ENCODE measurements around the gene DMD. TPM values are rescaled to one million over a fixed set of nuclear protein-coding genes. Genes with fewer than 3 reads are reported as not detected.

The DMD gene
- polyA plus RNA-seq, 1 donor from 2014 or later, result 21.6 TPM

DNA sequence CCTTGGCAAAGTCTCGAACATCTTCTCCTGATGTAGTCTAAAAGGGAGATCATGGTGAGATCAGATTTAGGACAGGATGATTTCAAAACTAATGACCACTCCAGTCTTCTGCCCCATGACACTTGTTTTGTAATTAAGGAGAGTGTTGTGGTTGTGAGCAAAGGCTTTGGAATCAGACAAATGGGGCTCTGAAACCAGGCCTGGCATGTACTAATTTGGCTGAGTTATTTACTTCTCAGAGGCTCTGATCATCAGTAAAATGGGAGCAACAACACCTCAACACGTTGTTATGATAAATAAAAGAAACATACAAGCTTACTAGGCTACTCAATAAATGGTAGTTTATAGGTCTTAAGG, 2032.6 kb downstream of the DMD start:
- H3F3A ChIP-seq (ENCODE audit: insufficient read depth, low read length, poor library complexity, severe bottlenecking), result no peaks in the 10 kb centered on the region
- H3K27me3 ChIP-seq (ENCODE audit: insufficient read depth, low read depth, low read length), result no peaks in the 10 kb centered on the region
- H3K9ac ChIP-seq (ENCODE audit: low read length), result no peak overlapping the region
- no peak overlapping the region for H3K4me2 ChIP-seq (ENCODE audit: low read length)
- no peaks in the 10 kb centered on the region for H3K9me3 ChIP-seq (ENCODE audit: low read length)
- no peak overlapping the region for H2AFZ ChIP-seq (ENCODE audit: low read depth, low read length)
- H3K27ac ChIP-seq (ENCODE audit: low read length), result no peak overlapping the region
- H3K4me3 ChIP-seq (ENCODE audit: low read length), result no peak overlapping the region
- no peaks in the 10 kb centered on the region for H4K20me1 ChIP-seq (ENCODE audit: insufficient read depth)
- H3K79me2 ChIP-seq (replicated peaks; ENCODE audit: insufficient read depth, low read length), result no peaks in the 10 kb centered on the region
- TF ChIP-seq TAF1 (IDR thresholded peaks at IDR 0.05; ENCODE audit: low read depth) (no peak), EZH2 (IDR thresholded peaks at IDR 0.05; ENCODE audit: borderline replicate concordance, insufficient read depth, low read length, poor library complexity, severe bottlenecking) (no peak), POLR2AphosphoS5 (IDR thresholded peaks at IDR 0.05) (no peak), RAD21 (conservative IDR thresholded peaks at IDR 0.05) (no peak), MXI1 (conservative IDR thresholded peaks at IDR 0.05; ENCODE audit: poor library complexity, severe bottlenecking) (no peak), EP300 (conservative IDR thresholded peaks at IDR 0.05; ENCODE audit: poor library complexity, severe bottlenecking) (no peak), SMC3 (conservative IDR thresholded peaks at IDR 0.05; ENCODE audit: poor library complexity) (no peak), REST (IDR thresholded peaks at IDR 0.05; ENCODE audit: borderline replicate concordance) (no peak)
- TF ChIP-seq, protein P1, sequence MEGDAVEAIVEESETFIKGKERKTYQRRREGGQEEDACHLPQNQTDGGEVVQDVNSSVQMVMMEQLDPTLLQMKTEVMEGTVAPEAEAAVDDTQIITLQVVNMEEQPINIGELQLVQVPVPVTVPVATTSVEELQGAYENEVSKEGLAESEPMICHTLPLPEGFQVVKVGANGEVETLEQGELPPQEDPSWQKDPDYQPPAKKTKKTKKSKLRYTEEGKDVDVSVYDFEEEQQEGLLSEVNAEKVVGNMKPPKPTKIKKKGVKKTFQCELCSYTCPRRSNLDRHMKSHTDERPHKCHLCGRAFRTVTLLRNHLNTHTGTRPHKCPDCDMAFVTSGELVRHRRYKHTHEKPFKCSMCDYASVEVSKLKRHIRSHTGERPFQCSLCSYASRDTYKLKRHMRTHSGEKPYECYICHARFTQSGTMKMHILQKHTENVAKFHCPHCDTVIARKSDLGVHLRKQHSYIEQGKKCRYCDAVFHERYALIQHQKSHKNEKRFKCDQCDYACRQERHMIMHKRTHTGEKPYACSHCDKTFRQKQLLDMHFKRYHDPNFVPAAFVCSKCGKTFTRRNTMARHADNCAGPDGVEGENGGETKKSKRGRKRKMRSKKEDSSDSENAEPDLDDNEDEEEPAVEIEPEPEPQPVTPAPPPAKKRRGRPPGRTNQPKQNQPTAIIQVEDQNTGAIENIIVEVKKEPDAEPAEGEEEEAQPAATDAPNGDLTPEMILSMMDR (IDR thresholded peaks at IDR 0.05; ENCODE audit: poor library complexity, severe bottlenecking), result no peak
- no peaks in the 10 kb centered on the region for H3K36me3 ChIP-seq (ENCODE audit: insufficient read depth, low read length)
- no peaks in the 10 kb centered on the region for H3K9me2 ChIP-seq (ENCODE audit: insufficient read depth, low read length)

- Histone ChIP-seq H3K27me3 (ENCODE audit: insufficient read depth, low read depth, low read length) (no peaks in the 10 kb centered on the region), H3K36me3 (ENCODE audit: insufficient read depth, low read length) (no peaks in the 10 kb centered on the region), H3K4me2 (ENCODE audit: low read length) (no peak overlapping the region), H3K79me2 (replicated peaks; ENCODE audit: insufficient read depth, low read length) (no peaks in the 10 kb centered on the region), H2AFZ (ENCODE audit: low read depth, low read length) (no peak overlapping the region), H4K20me1 (ENCODE audit: insufficient read depth) (no peaks in the 10 kb centered on the region), H3K4me3 (ENCODE audit: low read length) (no peak overlapping the region), H3K27ac (ENCODE audit: low read length) (no peak overlapping the region), H3F3A (ENCODE audit: insufficient read depth, low read length, poor library complexity, severe bottlenecking) (no peaks in the 10 kb centered on the region), H3K9me3 (ENCODE audit: low read length) (no peaks in the 10 kb centered on the region), H3K9ac (ENCODE audit: low read length) (no peak overlapping the region), H3K9me2 (ENCODE audit: insufficient read depth, low read length) (no peaks in the 10 kb centered on the region)
- TF ChIP-seq RAD21 (conservative IDR thresholded peaks at IDR 0.05) (no peak), EZH2 (IDR thresholded peaks at IDR 0.05; ENCODE audit: borderline replicate concordance, insufficient read depth, low read length, poor library complexity, severe bottlenecking) (no peak), SMC3 (conservative IDR thresholded peaks at IDR 0.05; ENCODE audit: poor library complexity) (no peak), POLR2AphosphoS5 (IDR thresholded peaks at IDR 0.05) (no peak), MXI1 (conservative IDR thresholded peaks at IDR 0.05; ENCODE audit: poor library complexity, severe bottlenecking) (no peak), TAF1 (IDR thresholded peaks at IDR 0.05; ENCODE audit: low read depth) (no peak), REST (IDR thresholded peaks at IDR 0.05; ENCODE audit: borderline replicate concordance) (no peak), EP300 (conservative IDR thresholded peaks at IDR 0.05; ENCODE audit: poor library complexity, severe bottlenecking) (no peak)
- TF ChIP-seq, protein P1 (IDR thresholded peaks at IDR 0.05; ENCODE audit: poor library complexity, severe bottlenecking), result no peak
These were observed 2033.1 kb downstream of the DMD start for GRCh38 chrX:31178064-31178768.
